H9 (cell line): ENCODE results near the gene CALN1. TPM values are rescaled to one million over a fixed set of nuclear protein-coding genes. Genes with fewer than 3 reads are reported as not detected.

Experiments
- DNase-seq: peaks from one replicate; pipeline ENCODE4 v3.0.0-alpha.2; 2017
- H2AFZ ChIP-seq: one replicate; pipeline ENCODE4 v1.6.1; 2013; ENCODE audit warnings: mild to moderate bottlenecking, low read length, control low read depth, moderate library complexity
- H2AK5ac ChIP-seq: 2 replicates; pipeline ENCODE4 v1.6.1; 2013; ENCODE audit warnings: low read length, control low read depth, mixed read lengths; ENCODE audit not compliant: insufficient read length
- H2BK120ac ChIP-seq: one replicate; pipeline ENCODE4 v1.6.1; 2013; ENCODE audit warnings: low read depth, mild to moderate bottlenecking, low read length, control low read depth, inconsistent platforms; ENCODE audit not compliant: poor library complexity, severe bottlenecking
- H2BK12ac ChIP-seq: 2 replicates; pipeline ENCODE4 v1.6.1; 2013; ENCODE audit warnings: low read length, control low read depth, mixed read lengths, low read depth; ENCODE audit not compliant: insufficient read length
- H2BK15ac ChIP-seq: 2 replicates; pipeline ENCODE4 v1.6.1; 2013; ENCODE audit warnings: low read depth, low read length, control low read depth
- H2BK20ac ChIP-seq: one replicate; pipeline ENCODE4 v1.6.1; 2013; ENCODE audit warnings: low read depth, mild to moderate bottlenecking, low read length, control low read depth, inconsistent platforms; ENCODE audit not compliant: poor library complexity, severe bottlenecking
- H2BK5ac ChIP-seq: 2 replicates; pipeline ENCODE4 v1.6.1; 2013; ENCODE audit warnings: low read length, control low read depth, mixed read lengths; ENCODE audit not compliant: insufficient read length
- H3K14ac ChIP-seq: 2 replicates; pipeline ENCODE4 v1.6.1; 2013; ENCODE audit warnings: low read length, control low read depth; ENCODE audit not compliant: insufficient read depth
- H3K18ac ChIP-seq: 2 replicates; pipeline ENCODE4 v1.6.1; 2013; ENCODE audit warnings: low read depth, mild to moderate bottlenecking, mixed read lengths, low read length, control low read depth; ENCODE audit not compliant: insufficient read length
- H3K23ac ChIP-seq: 2 replicates; pipeline ENCODE4 v1.6.1; 2013; ENCODE audit warnings: low read length, control low read depth, mixed read lengths, low read depth; ENCODE audit not compliant: insufficient read length
- H3K23me2 ChIP-seq: 2 replicates; pipeline ENCODE4 v1.6.1; 2013; ENCODE audit warnings: low read depth, mild to moderate bottlenecking, mixed read lengths, low read length, control low read depth; ENCODE audit not compliant: insufficient read length, poor library complexity, severe bottlenecking
- H3K27ac ChIP-seq: 2 replicates; pipeline ENCODE4 v1.5.1; 2013; ENCODE audit warnings: low read length, control low read depth, mixed read lengths, low read depth; ENCODE audit not compliant: insufficient read length
- H3K27me3 ChIP-seq: 2 replicates; pipeline ENCODE4 v1.6.1; 2013; ENCODE audit warnings: low read length, control low read depth, inconsistent platforms; ENCODE audit not compliant: insufficient read depth
- H3K4ac ChIP-seq: 2 replicates; pipeline ENCODE4 v1.6.1; 2013; ENCODE audit warnings: low read depth, mild to moderate bottlenecking, control low read depth, inconsistent platforms, low read length, moderate library complexity
- H3K4me1 ChIP-seq: 2 replicates; pipeline ENCODE4 v1.6.1; 2013; ENCODE audit warnings: low read length, control low read depth, inconsistent platforms; ENCODE audit not compliant: insufficient read depth
- H3K4me2 ChIP-seq: 2 replicates; pipeline ENCODE4 v1.6.1; 2013; ENCODE audit warnings: low read length, control low read depth, mixed read lengths; ENCODE audit not compliant: insufficient read length, insufficient read depth
- H3K56ac ChIP-seq: 2 replicates; pipeline ENCODE4 v1.6.1; 2013; ENCODE audit warnings: low read depth, mild to moderate bottlenecking, mixed read lengths, low read length, control low read depth; ENCODE audit not compliant: insufficient read length
- H3K79me1 ChIP-seq: 2 replicates; pipeline ENCODE4 v1.6.1; 2013; ENCODE audit warnings: low read depth, mild to moderate bottlenecking, moderate library complexity, low read length, control low read depth, inconsistent platforms; ENCODE audit not compliant: insufficient read depth, poor library complexity, severe bottlenecking
- H3K79me2 ChIP-seq: 2 replicates; pipeline ENCODE4 v1.6.1; 2013; ENCODE audit warnings: low read length, control low read depth, inconsistent platforms; ENCODE audit not compliant: insufficient read depth
- H3K9ac ChIP-seq: 2 replicates; pipeline ENCODE4 v1.6.1; 2013; ENCODE audit warnings: low read length, control low read depth, mixed read lengths; ENCODE audit not compliant: insufficient read length; ENCODE audit errors: extremely low read depth
- H3K9me3 ChIP-seq: one replicate; pipeline ENCODE4 v1.6.1; 2013; ENCODE audit warnings: low read depth, low read length, inconsistent platforms; ENCODE audit not compliant: control insufficient read depth
- H3T11ph ChIP-seq: one replicate; pipeline ENCODE4 v1.6.1; 2013; ENCODE audit warnings: mild to moderate bottlenecking, low read length, control low read depth, inconsistent platforms
- H4K20me1 ChIP-seq: one replicate; pipeline ENCODE4 v1.6.1; 2013; ENCODE audit not compliant: control insufficient read depth, insufficient read length, insufficient read depth
- H4K5ac ChIP-seq: 2 replicates; pipeline ENCODE4 v1.6.1; 2013; ENCODE audit warnings: low read depth, mild to moderate bottlenecking, mixed read lengths, low read length, control low read depth; ENCODE audit not compliant: insufficient read length
- H4K8ac ChIP-seq: replicated peaks from 2 replicates; pipeline ENCODE4 v1.6.1; 2013; ENCODE audit warnings: low read length, control low read depth, mixed read lengths, low read depth; ENCODE audit not compliant: insufficient read length
- H4K91ac ChIP-seq: 2 replicates; pipeline ENCODE4 v1.6.1; 2013; ENCODE audit warnings: low read depth, mild to moderate bottlenecking, moderate library complexity, mixed read lengths, low read length, control low read depth; ENCODE audit not compliant: insufficient read length
- H3K27ac Mint-ChIP-seq, 3 experiments: 2 replicates in 2 of 3; 3 replicates in 1 of 3; pipeline ENCODE4 v1.8.0; 2020 to 2021; ENCODE audit warnings: mixed read lengths in 3 of 3, mild to moderate bottlenecking in 1 of 3, moderate library complexity in 1 of 3
- H3K27me3 Mint-ChIP-seq: 2 replicates; pipeline ENCODE4 v1.8.0; 2021; ENCODE audit warnings: low read depth, mild to moderate bottlenecking, moderate library complexity, mixed read lengths
- H3K36me3 Mint-ChIP-seq, 3 experiments: 2 replicates in 2 of 3; 3 replicates in 1 of 3; pipeline ENCODE4 v1.8.0; 2020 to 2021; ENCODE audit warnings: low read depth in 3 of 3, mixed read lengths in 3 of 3; ENCODE audit not compliant: insufficient read depth in 1 of 3
- H3K4me1 Mint-ChIP-seq, 2 experiments: 2 replicates each; pipeline ENCODE4 v1.8.0; 2020; ENCODE audit warnings: mixed read lengths in 2 of 2
- H3K4me3 Mint-ChIP-seq, 2 experiments: 2 replicates in 1 of 2; 3 replicates in 1 of 2; pipeline ENCODE4 v1.8.0; 2020 to 2021; ENCODE audit warnings: mild to moderate bottlenecking in 2 of 2, mixed read lengths in 2 of 2, moderate library complexity in 1 of 2
- H3K9me3 Mint-ChIP-seq, 2 experiments: 2 replicates in 1 of 2; 3 replicates in 1 of 2; pipeline ENCODE4 v1.8.0; 2020; ENCODE audit warnings: mild to moderate bottlenecking in 2 of 2, mixed read lengths in 2 of 2, moderate library complexity in 1 of 2
- WGBS: extraction: QIAGEN DNeasy Blood & Tissue Kit; methylation state at CpG from one replicate; pipeline ENCODE4 v1.1.7; 2013; ENCODE audit warnings: missing lambda C conversion rate, low lambda C conversion rate, mixed read lengths; ENCODE audit not compliant: insufficient read length; ENCODE audit errors: extremely low coverage; 5-methylcytosine and 5-hydroxymethylcytosine counted together
- total RNA-seq: library from RNA; stranded (reverse); gene quantifications from 2 replicates; pipeline ENCODE4 v1.2.1, GENCODE V29; 2021
- TF ChIP-seq, protein P1 (sequence below): fragments of 200-600 bp; sonication (generic); conservative IDR thresholded peaks from 3 replicates; pipeline ENCODE4 v1.8.0; 2021; ENCODE audit warnings: antibody characterized with exemption, mild to moderate bottlenecking

Gene CALN1
- total RNA-seq, 1 experiment from 2014 or later, result 2.8 TPM

DNA sequence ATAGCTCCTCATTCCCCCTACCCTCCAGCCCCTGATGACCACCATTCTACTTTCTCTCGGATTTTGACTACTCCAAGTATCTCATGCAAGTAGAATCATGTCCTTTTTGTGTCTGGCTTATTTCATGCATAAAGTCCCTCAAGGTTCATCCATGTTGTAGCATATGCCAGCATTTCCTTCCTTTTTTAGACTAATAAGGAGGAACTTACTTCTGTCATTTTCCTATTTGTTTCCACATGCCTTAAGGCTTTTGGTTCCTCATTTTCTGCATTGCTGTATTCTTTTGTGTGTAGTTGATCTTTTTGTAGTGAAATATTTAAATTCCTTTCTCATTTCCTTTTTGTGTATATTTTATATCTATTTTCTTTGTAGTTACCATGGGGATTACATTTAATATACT is 376.9 kb downstream of the CALN1 start:
- Mint-ChIP-seq H3K27me3 (no peaks in the 10 kb centered on the region), H3K27ac (no peak overlapping the region), H3K4me1 (peaks cover 8 to 10% of the 10 kb centered on the region in 2 experiments; a peak in 2 of 4 replicates), H3K4me3 (no peak overlapping the region), H3K9me3 (peaks cover 0 to 1% of the 10 kb centered on the region in 2 experiments; a peak in 1 of 5 replicates), H3K36me3 (no peaks in the 10 kb centered on the region)
- Histone ChIP-seq H2AFZ (no peak overlapping the region), H3K23ac (no peak overlapping the region), H3K4me1 (no peaks in the 10 kb centered on the region), H3K27ac (no peak overlapping the region), H3K4me2 (no peak overlapping the region), H2BK12ac (no peak overlapping the region), H4K5ac (no peak overlapping the region), H2BK15ac (no peak overlapping the region), H3T11ph (no peak overlapping the region), H4K91ac (no peak overlapping the region), H3K14ac (no peak overlapping the region), H3K23me2 (no peaks in the 10 kb centered on the region), H3K79me2 (no peaks in the 10 kb centered on the region), H2BK120ac (no peak overlapping the region), H3K79me1 (no peaks in the 10 kb centered on the region), H3K56ac (no peak overlapping the region), H3K9me3 (no peaks in the 10 kb centered on the region), H2AK5ac (no peak overlapping the region), H4K8ac (no peak overlapping the region), H2BK20ac (no peak overlapping the region), H2BK5ac (no peak overlapping the region), H3K18ac (no peak overlapping the region), H3K27me3 (no peaks in the 10 kb centered on the region; the same call in 1 of the 2 replicates), H4K20me1 (no peaks in the 10 kb centered on the region), H3K4ac (no peak overlapping the region), H3K9ac (no peak overlapping the region)
- TF ChIP-seq, protein P1, sequence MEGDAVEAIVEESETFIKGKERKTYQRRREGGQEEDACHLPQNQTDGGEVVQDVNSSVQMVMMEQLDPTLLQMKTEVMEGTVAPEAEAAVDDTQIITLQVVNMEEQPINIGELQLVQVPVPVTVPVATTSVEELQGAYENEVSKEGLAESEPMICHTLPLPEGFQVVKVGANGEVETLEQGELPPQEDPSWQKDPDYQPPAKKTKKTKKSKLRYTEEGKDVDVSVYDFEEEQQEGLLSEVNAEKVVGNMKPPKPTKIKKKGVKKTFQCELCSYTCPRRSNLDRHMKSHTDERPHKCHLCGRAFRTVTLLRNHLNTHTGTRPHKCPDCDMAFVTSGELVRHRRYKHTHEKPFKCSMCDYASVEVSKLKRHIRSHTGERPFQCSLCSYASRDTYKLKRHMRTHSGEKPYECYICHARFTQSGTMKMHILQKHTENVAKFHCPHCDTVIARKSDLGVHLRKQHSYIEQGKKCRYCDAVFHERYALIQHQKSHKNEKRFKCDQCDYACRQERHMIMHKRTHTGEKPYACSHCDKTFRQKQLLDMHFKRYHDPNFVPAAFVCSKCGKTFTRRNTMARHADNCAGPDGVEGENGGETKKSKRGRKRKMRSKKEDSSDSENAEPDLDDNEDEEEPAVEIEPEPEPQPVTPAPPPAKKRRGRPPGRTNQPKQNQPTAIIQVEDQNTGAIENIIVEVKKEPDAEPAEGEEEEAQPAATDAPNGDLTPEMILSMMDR, result no peak
- no CpG with 5 or more reads among the region's 1 CpG for WGBS
- no peak for DNase-seq
